ENCODE measurements around the gene LRGUK.
"Not testable (repeated sequence)": the region's sequence is repeated elsewhere in the genome, so short reads cannot be mapped to it uniquely, and the experiment has no call there.

Gene LRGUK, protein sequence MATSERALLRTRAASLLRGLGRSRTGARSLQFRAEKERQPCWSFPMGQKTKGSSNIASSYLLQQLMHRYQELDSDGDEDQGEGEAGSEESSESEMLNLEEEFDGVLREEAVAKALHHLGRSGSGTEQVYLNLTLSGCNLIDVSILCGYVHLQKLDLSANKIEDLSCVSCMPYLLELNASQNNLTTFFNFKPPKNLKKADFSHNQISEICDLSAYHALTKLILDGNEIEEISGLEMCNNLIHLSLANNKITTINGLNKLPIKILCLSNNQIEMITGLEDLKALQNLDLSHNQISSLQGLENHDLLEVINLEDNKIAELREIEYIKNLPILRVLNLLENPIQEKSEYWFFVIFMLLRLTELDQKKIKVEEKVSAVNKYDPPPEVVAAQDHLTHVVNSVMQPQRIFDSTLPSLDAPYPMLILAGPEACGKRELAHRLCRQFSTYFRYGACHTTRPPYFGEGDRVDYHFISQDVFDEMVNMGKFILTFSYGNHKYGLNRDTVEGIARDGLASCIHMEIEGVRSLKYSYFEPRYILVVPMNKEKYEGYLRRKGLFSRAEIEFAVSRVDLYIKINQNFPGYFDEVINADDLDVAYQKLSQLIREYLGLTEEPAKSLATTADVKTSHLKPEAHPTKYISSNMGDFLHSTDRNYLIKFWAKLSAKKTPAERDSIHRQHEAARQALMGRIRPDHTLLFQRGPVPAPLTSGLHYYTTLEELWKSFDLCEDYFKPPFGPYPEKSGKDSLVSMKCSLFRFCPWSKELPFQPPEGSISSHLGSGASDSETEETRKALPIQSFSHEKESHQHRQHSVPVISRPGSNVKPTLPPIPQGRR
- total RNA-seq, result 0.44 to 1.5 reads per million in 2 donors

GRCh38 chr7:134126966-134127848, at the start of gene LRGUK:
Gene LRGUK, plus strand, starts transcription at chr7:134127340. Its CDS starts 28 bp downstream, at chr7:134127368.
- DNase-seq, result peak; percentile 10

DNA sequence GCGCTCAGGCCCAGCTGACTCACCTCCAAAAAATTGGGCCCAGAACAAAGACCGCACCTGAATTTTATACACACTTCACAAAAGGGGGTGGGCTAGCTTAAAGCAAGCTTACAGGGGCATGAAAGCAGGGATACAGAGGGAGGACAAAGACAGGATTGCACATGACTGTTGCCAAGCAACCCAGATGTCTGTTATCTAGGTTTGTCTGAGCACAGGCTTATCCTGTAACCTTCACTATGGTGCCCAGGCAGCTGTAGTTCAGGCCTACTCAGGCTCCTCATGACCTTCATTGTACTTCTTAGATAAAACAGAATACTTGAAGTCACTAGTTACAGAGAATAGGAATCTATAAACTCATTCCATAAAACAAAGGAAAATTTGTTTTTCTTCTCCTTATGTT, 49.6 kb upstream of the LRGUK start:
- DNase-seq, result not testable (repeated sequence)

GRCh38 chr7:134078991-134079390, 48.1 kb upstream of the LRGUK start:
- DNase-seq, result no peak

- DNase-seq, result no peak
These were observed 45.4 kb upstream of the LRGUK start for GRCh38 chr7:134081695-134082094.

DNA sequence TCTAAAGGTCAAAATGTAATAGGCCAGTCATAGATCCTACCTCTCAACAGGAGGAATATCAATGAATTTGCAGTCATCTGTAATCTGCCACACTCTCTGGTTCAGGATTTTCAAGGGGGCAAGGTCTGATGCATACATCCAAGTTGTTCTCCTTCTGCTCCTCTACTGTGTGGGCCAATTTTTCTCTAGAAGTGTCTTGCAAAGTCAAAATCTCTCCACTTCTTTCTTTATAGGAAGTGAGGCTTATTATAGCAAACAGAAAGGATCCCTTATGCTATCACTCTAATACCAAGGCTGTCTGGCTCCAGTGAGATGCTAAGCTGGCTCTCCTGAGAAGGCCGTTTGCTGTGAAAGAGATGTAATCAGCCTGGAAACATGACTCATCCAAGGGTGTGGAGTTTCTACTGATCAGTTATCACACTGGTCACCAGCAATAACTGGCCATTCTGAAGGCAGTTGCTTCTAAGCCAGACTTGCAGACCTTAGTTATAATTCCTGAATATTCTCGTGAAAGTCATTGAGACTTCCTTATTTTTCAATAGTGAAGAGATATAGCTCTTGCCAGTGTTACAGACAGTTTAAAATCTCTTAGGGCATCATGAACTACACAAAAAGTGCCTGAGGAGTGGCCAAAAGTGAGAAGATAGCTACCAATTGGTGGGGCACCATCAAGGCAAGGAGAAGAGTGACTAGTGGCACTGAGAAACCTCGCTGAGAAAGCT, 43.2 kb upstream of the LRGUK start:
- DNase-seq, result no peak

GRCh38 chr7:134084488-134085144, 42.5 kb upstream of the LRGUK start:
- DNase-seq, result no peak

GRCh38 chr7:134085311-134085710, 41.8 kb upstream of the LRGUK start:
- DNase-seq, result no peak

GRCh38 chr7:134086998-134087735, 40.0 kb upstream of the LRGUK start:
- DNase-seq, result no peak

GRCh38 chr7:134088199-134088598, 38.9 kb upstream of the LRGUK start:
- no peak for DNase-seq

DNA sequence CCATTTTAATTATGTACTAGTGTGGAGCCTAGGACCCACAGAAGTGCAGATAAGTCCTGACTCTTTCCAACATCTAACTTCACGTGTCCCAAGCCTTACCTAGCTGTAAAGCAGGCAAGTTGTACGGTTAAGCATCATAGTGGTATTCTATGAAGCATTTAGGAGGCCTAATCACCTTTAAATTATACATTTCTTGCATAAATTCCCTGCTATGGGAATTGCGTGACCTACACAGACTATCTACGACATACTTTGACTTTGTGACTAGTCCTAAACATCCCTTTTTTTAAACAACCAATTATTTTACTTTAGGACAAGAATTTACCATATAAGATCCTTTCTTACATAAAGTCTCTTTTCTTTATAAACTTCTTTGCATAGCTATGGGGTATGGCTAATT, 37.7 kb upstream of the LRGUK start:
- no peak for DNase-seq

DNA sequence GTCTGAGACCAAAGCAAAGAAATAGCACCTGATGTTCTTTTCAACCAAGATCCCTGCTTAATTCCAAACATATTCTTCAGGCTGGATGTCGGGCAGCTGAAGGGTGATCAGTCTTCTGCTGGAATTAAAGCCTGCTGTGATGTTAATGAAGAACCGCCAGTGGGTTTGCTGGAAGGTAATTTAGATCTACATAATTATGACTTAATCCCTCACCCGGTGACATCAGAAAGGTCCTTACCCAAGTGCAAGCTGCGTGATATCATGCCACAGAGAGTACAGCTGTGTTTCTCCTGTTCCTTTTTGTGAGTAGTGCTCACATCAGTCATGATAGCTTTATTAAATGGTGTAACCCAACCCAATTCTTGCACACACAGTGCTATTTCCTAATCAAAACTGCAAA, 29.1 kb upstream of the LRGUK start:
- DNase-seq, result no peak

GRCh38 chr7:134101716-134102115, 25.4 kb upstream of the LRGUK start:
- DNase-seq, result no peak

- DNase-seq, result no peak
These were observed 23.0 kb upstream of the LRGUK start for GRCh38 chr7:134104166-134104565.

DNA sequence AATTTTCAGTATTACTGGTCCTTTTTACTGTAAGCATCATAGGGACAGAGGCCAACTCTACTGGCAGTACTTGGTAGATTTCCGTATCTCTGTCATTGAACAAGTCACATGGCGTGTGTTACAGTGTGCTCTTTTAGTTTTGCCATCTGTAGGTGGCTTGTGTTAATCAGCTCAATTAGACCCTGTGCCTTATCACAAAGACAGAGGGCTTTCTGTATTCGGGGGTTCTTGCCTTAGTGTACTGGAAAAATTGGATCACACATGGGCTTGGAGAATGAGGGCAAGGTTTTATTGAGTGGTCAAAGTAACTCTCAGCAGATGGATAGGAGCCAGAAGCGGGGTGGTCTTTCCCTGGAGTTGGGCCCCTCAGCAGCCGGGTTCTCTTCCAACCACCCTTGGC, 21.3 kb upstream of the LRGUK start:
- DNase-seq, result no peak

DNA sequence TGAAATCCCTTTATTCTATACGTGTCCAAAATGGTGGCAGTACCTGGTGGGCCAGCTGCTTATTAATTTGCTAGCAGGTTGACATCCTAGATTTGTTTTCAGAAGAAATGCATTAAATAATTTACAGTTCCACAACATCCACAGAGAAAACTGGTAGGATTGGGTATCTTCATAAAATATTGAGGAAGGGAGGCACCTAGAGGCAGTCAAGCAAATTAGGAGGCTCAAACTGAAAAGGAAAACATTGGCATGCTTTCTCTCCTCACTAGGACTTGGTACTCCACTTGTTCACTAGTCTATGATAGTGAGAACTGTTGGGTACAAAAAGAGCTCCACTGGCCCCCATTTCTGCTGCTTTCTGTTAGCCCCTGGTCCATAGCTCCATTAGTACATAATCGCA, 18.3 kb upstream of the LRGUK start:
- DNase-seq, result no peak

GRCh38 chr7:134113655-134114054, 13.5 kb upstream of the LRGUK start:
- no peak for DNase-seq

GRCh38 chr7:134114992-134115391, 12.1 kb upstream of the LRGUK start:
- no peak for DNase-seq

DNA sequence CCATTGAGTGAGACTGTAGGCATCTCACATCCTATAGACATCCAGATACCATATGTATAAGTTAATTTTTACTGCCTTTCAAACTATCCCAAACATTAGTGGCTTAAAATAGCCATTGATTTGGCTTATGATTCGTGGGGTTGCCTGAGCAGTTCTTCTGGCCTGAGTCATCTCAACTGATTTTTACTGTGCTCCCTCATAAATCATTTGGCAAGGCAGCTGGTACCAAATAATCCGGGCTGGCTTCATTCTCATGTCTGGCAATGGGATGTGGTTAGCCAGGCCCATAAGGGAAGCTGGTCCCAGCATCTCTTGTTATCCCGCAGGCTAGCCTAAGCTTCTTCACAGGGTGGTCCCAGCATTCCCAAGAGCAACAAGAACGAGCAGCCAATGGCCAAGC, 6.7 kb upstream of the LRGUK start:
- DNase-seq, result no peak

- no peak for DNase-seq
These were observed 5.5 kb upstream of the LRGUK start for GRCh38 chr7:134121632-134122139.

DNA sequence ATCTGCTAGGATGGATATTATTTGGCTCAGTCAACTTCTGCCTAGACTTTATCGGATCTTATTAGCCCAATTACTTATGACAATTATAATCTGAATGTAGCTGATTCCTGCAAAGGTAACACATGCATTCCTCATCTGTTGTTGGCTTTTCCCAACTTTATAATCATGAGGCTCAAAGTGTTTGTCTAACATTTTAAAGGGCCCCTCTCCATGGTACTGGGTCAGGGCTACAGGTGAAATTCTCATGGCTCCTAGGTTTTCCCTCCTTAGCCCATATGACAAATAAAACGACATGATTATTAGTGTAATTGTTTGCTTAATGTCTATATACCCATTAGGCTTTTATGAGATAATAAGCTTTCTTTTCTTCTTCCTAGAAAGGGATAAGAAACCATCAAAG, 4.2 kb upstream of the LRGUK start:
- DNase-seq, result no peak

- DNase-seq, result no peak
These were observed 994 bp upstream of the LRGUK start for GRCh38 chr7:134126146-134126545.

All from activated gamma-delta T cell (primary cell).